Measurements from ENCODE around the gene PIK3C3.

PIK3C3 gene

GRCh38 chr18:42068030-42068429, 113.0 kb downstream of the PIK3C3 start:
- H3K9me3 ChIP-seq (ENCODE audit: control insufficient read depth, low read length), result no peaks in the 10 kb centered on the region
- H3K27ac ChIP-seq (ENCODE audit: low read depth, low read length, severe bottlenecking), result no peak overlapping the region
- H3K4me1 ChIP-seq (ENCODE audit: control insufficient read depth, insufficient read depth, low read length, poor library complexity, severe bottlenecking), result no peaks in the 10 kb centered on the region
- 100% methylated on average over 1 of the region's 3 CpGs; no CpG with 5 or more reads in 1 of the 2 experiments for WGBS, 2 experiments (ENCODE audit: insufficient coverage in 2 of 2)
- H3K4me3 ChIP-seq (ENCODE audit: extremely low read depth, insufficient read depth, low read length, poor library complexity, severe bottlenecking), result no peak overlapping the region
- H3K36me3 ChIP-seq (ENCODE audit: control insufficient read depth, insufficient read depth, low read length), result peaks cover 41% of the 10 kb centered on the region

- Histone ChIP-seq H3K27ac (ENCODE audit: low read depth, low read length, severe bottlenecking) (no peak overlapping the region), H3K9me3 (ENCODE audit: control insufficient read depth, low read length) (no peaks in the 10 kb centered on the region), H3K4me1 (ENCODE audit: control insufficient read depth, insufficient read depth, low read length, poor library complexity, severe bottlenecking) (no peaks in the 10 kb centered on the region), H3K4me3 (ENCODE audit: extremely low read depth, insufficient read depth, low read length, poor library complexity, severe bottlenecking) (no peak overlapping the region), H3K36me3 (ENCODE audit: control insufficient read depth, insufficient read depth, low read length) (peaks cover 50% of the 10 kb centered on the region)
Measured at GRCh38 chr18:42069036-42069435, 114.0 kb downstream of the PIK3C3 start.

GRCh38 chr18:42072407-42072806, 117.4 kb downstream of the PIK3C3 start:
- Histone ChIP-seq H3K27ac (ENCODE audit: low read depth, low read length, severe bottlenecking) (no peak overlapping the region), H3K9me3 (ENCODE audit: control insufficient read depth, low read length) (no peaks in the 10 kb centered on the region), H3K4me1 (ENCODE audit: control insufficient read depth, insufficient read depth, low read length, poor library complexity, severe bottlenecking) (no peaks in the 10 kb centered on the region), H3K36me3 (ENCODE audit: control insufficient read depth, insufficient read depth, low read length) (peaks cover 46% of the 10 kb centered on the region), H3K4me3 (ENCODE audit: extremely low read depth, insufficient read depth, low read length, poor library complexity, severe bottlenecking) (no peak overlapping the region)
- WGBS, 2 experiments (ENCODE audit: insufficient coverage in 2 of 2), result 90 to 92% methylated on average over 4 of the region's 4 CpGs

GRCh38 chr18:42074704-42075103, 119.7 kb downstream of the PIK3C3 start:
- no peaks in the 10 kb centered on the region for H3K9me3 ChIP-seq (ENCODE audit: control insufficient read depth, low read length)
- no CpG with 5 or more reads among the region's 3 CpGs for WGBS, 2 experiments (ENCODE audit: insufficient coverage in 2 of 2)
- no peak overlapping the region for H3K27ac ChIP-seq (ENCODE audit: low read depth, low read length, severe bottlenecking)
- no peak overlapping the region for H3K4me3 ChIP-seq (ENCODE audit: extremely low read depth, insufficient read depth, low read length, poor library complexity, severe bottlenecking)
- H3K4me1 ChIP-seq (ENCODE audit: control insufficient read depth, insufficient read depth, low read length, poor library complexity, severe bottlenecking), result no peaks in the 10 kb centered on the region
- H3K36me3 ChIP-seq (ENCODE audit: control insufficient read depth, insufficient read depth, low read length), result peaks cover 48% of the 10 kb centered on the region

- H3K4me3 ChIP-seq (ENCODE audit: extremely low read depth, insufficient read depth, low read length, poor library complexity, severe bottlenecking), result no peak overlapping the region
- whole genome bisulfite sequencing, 2 experiments (ENCODE audit: insufficient coverage in 2 of 2), result 75 to 94% methylated on average over 2 of the region's 2 CpGs
- H3K27ac ChIP-seq (ENCODE audit: low read depth, low read length, severe bottlenecking), result no peak overlapping the region
- H3K9me3 ChIP-seq (ENCODE audit: control insufficient read depth, low read length), result no peaks in the 10 kb centered on the region
- peaks cover 44% of the 10 kb centered on the region for H3K36me3 ChIP-seq (ENCODE audit: control insufficient read depth, insufficient read depth, low read length)
- no peaks in the 10 kb centered on the region for H3K4me1 ChIP-seq (ENCODE audit: control insufficient read depth, insufficient read depth, low read length, poor library complexity, severe bottlenecking)
Measured at GRCh38 chr18:42078711-42079110, 123.7 kb downstream of the PIK3C3 start.

- no peak overlapping the region for H3K4me3 ChIP-seq (ENCODE audit: extremely low read depth, insufficient read depth, low read length, poor library complexity, severe bottlenecking)
- 91 to 100% methylated on average over 1 to 3 of the region's 3 CpGs for WGBS, 2 experiments (ENCODE audit: insufficient coverage in 2 of 2)
- no peak overlapping the region for H3K27ac ChIP-seq (ENCODE audit: low read depth, low read length, severe bottlenecking)
- H3K9me3 ChIP-seq (ENCODE audit: control insufficient read depth, low read length), result no peaks in the 10 kb centered on the region
- H3K36me3 ChIP-seq (ENCODE audit: control insufficient read depth, insufficient read depth, low read length), result peaks cover 43% of the 10 kb centered on the region
- H3K4me1 ChIP-seq (ENCODE audit: control insufficient read depth, insufficient read depth, low read length, poor library complexity, severe bottlenecking), result no peaks in the 10 kb centered on the region
Measured at GRCh38 chr18:42080340-42080739, 125.3 kb downstream of the PIK3C3 start.

- H3K27ac ChIP-seq (ENCODE audit: low read depth, low read length, severe bottlenecking), result no peak overlapping the region
- peaks cover 34% of the 10 kb centered on the region for H3K36me3 ChIP-seq (ENCODE audit: control insufficient read depth, insufficient read depth, low read length)
- no peaks in the 10 kb centered on the region for H3K9me3 ChIP-seq (ENCODE audit: control insufficient read depth, low read length)
- WGBS, 2 experiments (ENCODE audit: insufficient coverage in 2 of 2), result 82% methylated on average over 1 of the region's 4 CpGs; no CpG with 5 or more reads in 1 of the 2 experiments
- H3K4me3 ChIP-seq (ENCODE audit: extremely low read depth, insufficient read depth, low read length, poor library complexity, severe bottlenecking), result no peak overlapping the region
- no peaks in the 10 kb centered on the region for H3K4me1 ChIP-seq (ENCODE audit: control insufficient read depth, insufficient read depth, low read length, poor library complexity, severe bottlenecking)
Measured at GRCh38 chr18:42082415-42083234, 127.6 kb downstream of the PIK3C3 start.

- H3K4me3 ChIP-seq (ENCODE audit: extremely low read depth, insufficient read depth, low read length, poor library complexity, severe bottlenecking), result no peak overlapping the region
- 60 to 83% methylated on average over 1 of the region's 4 CpGs for WGBS, 2 experiments (ENCODE audit: insufficient coverage in 2 of 2)
Measured at GRCh38 chr18:42086288-42086687, 131.3 kb downstream of the PIK3C3 start.

GRCh38 chr18:42087235-42087634, 132.2 kb downstream of the PIK3C3 start:
- H3K4me3 ChIP-seq (ENCODE audit: extremely low read depth, insufficient read depth, low read length, poor library complexity, severe bottlenecking), result no peak overlapping the region
- peaks cover 4% of the 10 kb centered on the region for H3K4me1 ChIP-seq (ENCODE audit: control insufficient read depth, insufficient read depth, low read length, poor library complexity, severe bottlenecking)
- no peaks in the 10 kb centered on the region for H3K9me3 ChIP-seq (ENCODE audit: control insufficient read depth, low read length)
- no peak overlapping the region for H3K27ac ChIP-seq (ENCODE audit: low read depth, low read length, severe bottlenecking)
- peaks cover 7% of the 10 kb centered on the region for H3K36me3 ChIP-seq (ENCODE audit: control insufficient read depth, insufficient read depth, low read length)
- WGBS, 2 experiments (ENCODE audit: insufficient coverage in 2 of 2), result 94 to 98% methylated on average over 5 of the region's 7 CpGs

More at GRCh38 chr18:42086288-42086687, 131.3 kb downstream of the PIK3C3 start:
- Histone ChIP-seq H3K4me1 (ENCODE audit: control insufficient read depth, insufficient read depth, low read length, poor library complexity, severe bottlenecking) (peaks cover 4% of the 10 kb centered on the region), H3K27ac (ENCODE audit: low read depth, low read length, severe bottlenecking) (no peak overlapping the region), H3K9me3 (ENCODE audit: control insufficient read depth, low read length) (no peaks in the 10 kb centered on the region), H3K36me3 (ENCODE audit: control insufficient read depth, insufficient read depth, low read length) (peaks cover 7% of the 10 kb centered on the region)

GRCh38 chr18:42087876-42088275, 132.8 kb downstream of the PIK3C3 start:
- H3K4me1 ChIP-seq (ENCODE audit: control insufficient read depth, insufficient read depth, low read length, poor library complexity, severe bottlenecking), result peaks cover 4% of the 10 kb centered on the region
- H3K27ac ChIP-seq (ENCODE audit: low read depth, low read length, severe bottlenecking), result no peak overlapping the region
- no peaks in the 10 kb centered on the region for H3K9me3 ChIP-seq (ENCODE audit: control insufficient read depth, low read length)
- 91 to 96% methylated on average over 3 of the region's 4 CpGs for WGBS, 2 experiments (ENCODE audit: insufficient coverage in 2 of 2)
- peaks cover 4% of the 10 kb centered on the region for H3K36me3 ChIP-seq (ENCODE audit: control insufficient read depth, insufficient read depth, low read length)
- H3K4me3 ChIP-seq (ENCODE audit: extremely low read depth, insufficient read depth, low read length, poor library complexity, severe bottlenecking), result no peak overlapping the region

- peaks cover 4% of the 10 kb centered on the region for H3K4me1 ChIP-seq (ENCODE audit: control insufficient read depth, insufficient read depth, low read length, poor library complexity, severe bottlenecking)
- H3K36me3 ChIP-seq (ENCODE audit: control insufficient read depth, insufficient read depth, low read length), result no peaks in the 10 kb centered on the region
- H3K27ac ChIP-seq (ENCODE audit: low read depth, low read length, severe bottlenecking), result no peak overlapping the region
- H3K9me3 ChIP-seq (ENCODE audit: control insufficient read depth, low read length), result no peaks in the 10 kb centered on the region
- WGBS, 2 experiments (ENCODE audit: insufficient coverage in 2 of 2), result no CpG with 5 or more reads among the region's 1 CpG
- H3K4me3 ChIP-seq (ENCODE audit: extremely low read depth, insufficient read depth, low read length, poor library complexity, severe bottlenecking), result no peak overlapping the region
Measured at GRCh38 chr18:42092848-42093247, 137.8 kb downstream of the PIK3C3 start.
